Activated T-helper 1 cell treated with Interleukin-2 at 50 U/mL for 16 hours (primary cell): ENCODE results near the gene KPNA4.

Source experiments
- DNase-seq: peaks from one replicate; pipeline ENCODE4 v3.0.0-alpha.2; 2020; ENCODE audit warnings: low read depth

The KPNA4 gene

GRCh38 chr3:160449636-160450598 is 115.5 kb downstream of the KPNA4 start, which contains the start of gene TRIM59:
TRIM59 (minus strand) TSS chr3:160449786; CDS start chr3:160439183, 10,603 bp downstream.
- peak; percentile 93 for DNase-seq

- no peak for DNase-seq
Measured at GRCh38 chr3:160448845-160449635, 116.3 kb downstream of the KPNA4 start.

- DNase-seq, result no peak
Measured at GRCh38 chr3:160447544-160447943, 117.8 kb downstream of the KPNA4 start.

- DNase-seq, result no peak
Measured at GRCh38 chr3:160446522-160447056, 118.8 kb downstream of the KPNA4 start.

- no peak for DNase-seq
Measured at GRCh38 chr3:160445854-160446253, 119.5 kb downstream of the KPNA4 start.
